ENCODE data around the gene GNAO1. TPM values are rescaled to one million over a fixed set of nuclear protein-coding genes. Genes with fewer than 3 reads are reported as not detected.

GNAO1 gene
- total and polyA plus RNA-seq, 9 of the 15 experiments (the other 6 are each of a cell fraction or from before 2014, with no cell fraction given), result 0.07 to 0.42 (median 0.08) TPM; not detected in 5

GRCh38 chr16:56192986-56193945 is 2.0 kb downstream of the GNAO1 start (continued):
- TF ChIP-seq REST (IDR thresholded peaks at IDR 0.05; ENCODE audit: borderline replicate concordance) (peak; percentile 81), REST (CRISPR knock-in tag; IDR thresholded peaks at IDR 0.05; ENCODE audit: low read depth) (peak; percentile 74; the same call in 1 of the 2 replicates)
